HK-2 (cell line): Measurements from ENCODE around the gene NDUFB7.
A peak's percentile ranks its signal among the peaks of the same experiment; 100 is the strongest.
"Not testable (repeated sequence)": the region's sequence is repeated elsewhere in the genome, so short reads cannot be mapped to it uniquely, and the experiment has no call there.

Experiments used
- DNase-seq: peaks from one replicate; pipeline ENCODE4 v3.0.0-alpha.2; 2018; ENCODE audit not compliant: unreplicated experiment

NDUFB7 gene

DNA sequence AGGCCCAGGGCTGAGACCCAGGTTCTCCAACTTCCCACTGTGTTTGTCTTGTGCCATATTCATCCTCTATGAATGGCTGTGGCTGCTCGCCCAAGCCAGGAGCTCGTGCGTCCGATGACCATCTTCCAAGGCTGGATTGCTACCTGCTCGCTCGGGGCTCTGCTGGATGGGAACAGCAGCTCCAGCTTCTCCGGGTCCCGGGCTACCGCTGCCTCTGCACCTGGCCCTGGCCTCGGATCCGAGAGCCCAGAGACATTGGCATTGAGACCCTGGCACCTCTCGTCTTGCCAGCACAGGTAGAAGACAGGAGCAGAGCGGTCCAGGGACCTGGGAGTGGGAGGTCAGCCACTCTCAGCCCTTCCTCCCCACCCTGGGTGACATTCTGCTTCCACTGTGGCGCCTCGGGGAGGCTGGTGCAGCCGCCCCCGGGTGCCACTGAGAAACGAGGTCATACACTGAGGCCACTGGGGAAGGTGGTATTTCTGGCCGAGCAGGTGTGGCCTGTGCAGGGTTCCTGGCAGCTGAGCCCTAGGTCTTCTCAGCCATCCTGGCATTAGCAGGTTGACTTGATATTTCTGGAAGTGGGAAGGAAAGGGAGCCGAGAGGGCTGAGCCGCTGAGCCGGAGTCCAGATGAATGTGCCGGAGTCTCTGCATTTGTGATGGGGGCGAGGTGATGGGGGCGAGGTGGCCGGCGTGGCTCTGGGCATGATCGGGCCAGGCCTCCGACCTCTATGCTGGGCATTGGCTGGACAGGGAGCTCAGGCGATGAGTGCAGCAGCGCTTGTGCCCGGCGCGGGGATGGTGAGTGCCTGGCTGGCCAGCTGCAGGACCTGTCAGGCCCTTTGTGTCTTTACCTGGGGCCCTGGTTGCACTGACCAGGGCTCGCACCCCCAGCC is 18.6 kb downstream of the NDUFB7 start:
- DNase-seq, result no peak

DNA sequence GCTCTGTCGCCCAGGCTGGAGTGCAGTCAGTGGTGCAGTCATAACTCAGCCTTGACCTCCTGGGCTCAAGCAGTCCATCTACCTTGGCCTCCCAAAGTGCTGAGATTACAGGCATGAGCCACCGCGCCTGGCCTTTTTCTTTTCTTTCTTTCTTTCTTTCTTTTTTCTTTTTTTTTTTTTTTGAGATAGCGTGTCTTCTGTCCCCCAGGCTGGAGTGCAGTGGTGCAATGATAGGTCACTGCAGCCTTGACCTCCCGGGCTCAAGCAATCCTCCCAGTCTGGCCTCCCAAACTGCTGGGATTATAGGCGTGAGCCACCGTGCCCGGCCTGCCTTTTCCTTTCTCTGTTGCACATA is 19.9 kb downstream of the NDUFB7 start:
- not testable (repeated sequence) for DNase-seq

DNA sequence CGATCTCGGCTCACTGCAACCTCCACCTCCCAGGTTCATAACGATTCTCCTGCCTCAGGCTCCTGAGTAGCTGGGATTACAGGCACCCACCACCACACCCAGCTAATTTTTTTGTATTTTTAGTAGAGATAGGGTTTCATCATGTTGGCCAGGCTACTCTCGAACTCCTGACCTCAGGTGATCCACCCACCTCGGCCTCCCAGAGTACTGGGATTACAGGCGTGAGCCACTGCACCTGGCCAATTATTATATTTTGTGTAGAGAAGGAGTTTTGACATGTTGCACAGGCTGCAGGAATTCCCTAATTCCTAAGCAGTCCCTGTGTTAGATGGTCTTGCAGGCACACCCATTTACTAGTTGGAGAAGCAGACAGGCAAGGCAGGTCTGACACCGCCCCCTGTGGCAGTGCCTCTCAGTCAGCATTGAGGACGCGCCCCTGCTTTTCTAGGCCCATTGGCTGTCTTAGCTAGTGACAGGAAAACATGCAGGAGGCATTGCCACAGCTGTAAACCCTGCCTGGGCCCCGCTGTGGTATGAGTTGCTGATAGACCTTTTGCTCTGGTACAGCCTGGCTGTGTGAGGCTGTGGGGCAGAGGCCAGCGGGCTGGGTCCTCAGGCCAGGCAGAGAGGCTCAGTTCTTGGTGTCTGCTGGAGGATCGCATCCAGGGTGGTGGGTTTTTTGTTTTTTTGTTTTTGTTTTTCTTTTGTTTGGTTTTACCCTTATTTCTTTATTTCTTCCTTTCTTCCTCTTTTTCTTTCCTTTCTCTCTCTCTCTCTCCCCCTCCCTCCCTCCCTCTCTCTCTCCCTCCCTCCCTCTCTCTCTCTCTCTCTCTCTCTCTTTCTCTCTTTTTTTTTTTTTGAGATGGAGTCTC is 20.5 kb downstream of the NDUFB7 start:
- peak; percentile 78 for DNase-seq

DNA sequence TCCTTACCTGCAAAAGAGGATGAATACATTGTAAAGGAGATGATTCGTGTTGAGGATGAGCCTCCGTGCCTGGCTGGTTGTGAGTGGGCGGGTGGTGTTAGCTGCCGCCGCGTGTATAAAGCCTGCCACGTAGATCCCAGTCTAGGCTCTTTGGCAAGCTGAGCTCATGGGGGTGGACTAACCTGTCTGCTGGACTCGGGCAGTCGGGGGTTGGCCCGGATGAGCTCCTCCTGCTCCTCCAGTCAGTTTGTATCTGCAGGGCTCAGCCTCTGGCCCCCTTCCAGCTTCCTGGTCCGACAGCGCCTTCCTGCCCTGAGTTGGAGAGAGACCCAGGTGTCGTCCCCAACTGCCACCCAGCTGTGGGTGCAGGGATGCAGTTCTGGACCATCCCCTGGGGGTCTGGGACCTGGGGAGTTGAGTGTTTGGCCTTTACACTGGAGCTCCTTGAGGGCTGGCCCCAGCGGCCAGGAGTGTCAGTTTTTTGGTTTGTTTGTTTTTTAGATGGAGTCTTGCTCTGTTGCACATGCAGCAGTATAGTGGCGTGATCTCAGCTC is 21.6 kb downstream of the NDUFB7 start:
- DNase-seq, result peak; percentile 68

DNA sequence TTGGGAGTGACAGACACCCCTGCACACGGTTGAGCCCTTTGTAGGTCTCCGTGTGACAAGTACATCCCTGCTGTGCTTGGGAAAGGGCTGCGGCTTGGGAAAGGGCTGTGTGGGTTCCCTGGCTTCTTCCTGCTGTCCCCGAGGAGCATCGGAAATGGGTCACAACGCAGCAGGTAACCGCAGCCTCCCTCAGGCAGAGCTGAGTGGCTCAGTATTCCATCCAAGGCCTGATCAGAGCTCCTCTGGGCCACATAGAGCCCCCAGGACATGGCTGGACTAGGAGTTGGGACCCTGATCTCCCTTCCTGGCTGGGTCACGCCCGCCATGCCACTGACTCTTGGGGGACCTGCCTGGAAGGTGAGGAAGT is 26.2 kb downstream of the NDUFB7 start:
- DNase-seq, result no peak

DNA sequence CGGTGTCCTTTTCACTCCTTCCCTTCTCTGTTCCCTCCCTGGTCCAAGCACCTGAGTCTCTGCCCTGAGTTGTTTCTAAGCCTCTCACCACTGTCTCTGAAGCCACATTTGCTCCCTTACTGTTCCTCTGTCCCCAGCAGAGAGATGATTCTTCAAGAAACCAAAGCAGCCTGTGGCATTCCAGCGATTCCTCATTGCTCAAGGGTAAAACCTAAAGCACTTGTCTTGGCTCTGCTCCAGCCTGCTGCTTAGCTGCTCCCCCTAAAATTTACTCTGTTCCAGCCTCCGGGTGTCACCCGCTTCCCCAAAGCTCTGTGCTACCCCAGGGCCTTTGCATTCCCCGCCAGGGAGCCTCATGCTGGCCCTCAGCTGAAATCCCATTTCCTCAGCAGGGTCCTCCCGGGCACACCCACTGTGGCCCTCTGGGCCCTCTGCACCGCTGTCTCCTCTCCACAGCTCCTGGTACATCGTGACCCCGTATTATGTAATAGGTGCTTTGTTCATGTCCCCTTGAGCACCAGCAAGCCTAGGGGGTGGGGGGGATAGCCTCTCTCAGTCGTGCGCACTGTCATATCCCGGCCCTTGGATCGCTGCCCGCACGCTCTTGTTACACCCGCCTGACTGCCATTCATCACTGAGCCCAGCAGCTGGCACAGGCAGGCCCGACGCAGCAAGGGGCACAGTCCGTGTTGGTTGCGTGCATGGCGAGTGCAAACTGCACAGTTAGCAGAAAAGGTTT is 26.7 kb downstream of the NDUFB7 start:
- DNase-seq, result no peak

DNA sequence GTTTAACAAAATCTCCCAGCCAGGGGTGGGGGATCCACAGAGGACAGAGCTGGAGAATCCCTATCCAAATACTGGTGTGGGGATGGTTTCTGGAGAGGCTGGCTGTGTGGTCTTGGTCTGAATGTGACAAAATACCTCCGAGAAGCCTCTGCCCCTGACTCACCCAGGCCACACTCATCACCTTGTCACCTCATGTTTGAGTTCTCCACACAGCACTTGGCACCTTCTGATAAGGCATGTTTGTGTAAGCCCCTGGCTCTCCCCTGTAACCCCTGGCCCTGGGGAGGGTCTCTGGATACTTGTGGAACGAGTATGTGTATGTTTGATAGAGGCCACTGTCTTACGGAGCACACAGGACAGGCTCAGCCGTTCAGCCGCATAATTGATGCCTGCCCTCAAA is 27.8 kb downstream of the NDUFB7 start:
- DNase-seq, result no peak

DNA sequence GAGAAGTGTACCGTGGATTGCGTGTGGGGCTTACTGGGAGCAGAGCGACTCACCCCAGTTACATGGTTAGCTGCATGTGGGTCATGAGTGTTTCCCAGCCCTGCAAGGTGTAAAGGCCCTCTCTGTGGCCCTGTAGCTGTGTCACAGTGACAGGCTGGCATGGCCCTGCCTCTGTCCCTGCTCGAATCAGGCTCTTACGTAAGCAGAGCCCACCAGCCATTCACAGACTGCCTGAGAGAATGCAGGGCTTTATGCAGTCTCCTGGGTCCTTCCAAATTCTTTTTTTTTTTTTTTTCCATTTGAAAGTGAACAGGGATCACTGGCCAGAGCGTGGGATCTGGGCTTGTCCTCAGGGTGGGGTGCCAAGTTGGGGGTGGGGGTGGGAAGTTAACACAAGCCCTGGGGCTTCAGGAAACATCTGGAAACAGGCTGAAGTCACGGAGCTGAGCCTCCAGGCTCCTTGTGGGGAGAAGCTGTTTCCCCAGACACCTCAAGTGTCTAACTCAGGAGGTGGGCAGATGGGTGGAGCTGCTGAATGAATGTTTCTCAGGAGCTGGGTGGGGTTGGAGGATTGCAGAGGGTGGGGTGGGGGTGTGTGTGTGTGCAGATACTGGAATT is 29.0 kb downstream of the NDUFB7 start:
- DNase-seq, result no peak

DNA sequence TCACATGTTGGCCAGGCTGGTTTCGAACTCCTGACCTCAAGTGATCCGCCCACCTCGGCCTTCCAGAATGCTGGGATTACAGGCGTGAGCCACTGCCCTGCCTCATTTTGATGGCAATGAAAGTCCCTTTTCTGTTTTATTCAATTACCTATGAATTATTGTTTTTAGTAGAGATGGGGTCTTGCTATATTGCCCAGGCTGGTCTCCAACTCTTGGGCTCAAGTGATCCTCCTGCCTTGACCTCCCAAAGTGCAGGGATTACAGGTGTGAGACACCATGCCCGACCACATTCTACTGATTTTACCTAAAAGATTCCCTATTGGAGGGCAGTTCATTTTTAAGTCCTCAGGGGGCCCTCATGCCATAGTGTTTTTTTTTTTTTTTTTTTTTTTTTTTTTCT is 29.9 kb downstream of the NDUFB7 start:
- DNase-seq, result not testable (repeated sequence)

DNA sequence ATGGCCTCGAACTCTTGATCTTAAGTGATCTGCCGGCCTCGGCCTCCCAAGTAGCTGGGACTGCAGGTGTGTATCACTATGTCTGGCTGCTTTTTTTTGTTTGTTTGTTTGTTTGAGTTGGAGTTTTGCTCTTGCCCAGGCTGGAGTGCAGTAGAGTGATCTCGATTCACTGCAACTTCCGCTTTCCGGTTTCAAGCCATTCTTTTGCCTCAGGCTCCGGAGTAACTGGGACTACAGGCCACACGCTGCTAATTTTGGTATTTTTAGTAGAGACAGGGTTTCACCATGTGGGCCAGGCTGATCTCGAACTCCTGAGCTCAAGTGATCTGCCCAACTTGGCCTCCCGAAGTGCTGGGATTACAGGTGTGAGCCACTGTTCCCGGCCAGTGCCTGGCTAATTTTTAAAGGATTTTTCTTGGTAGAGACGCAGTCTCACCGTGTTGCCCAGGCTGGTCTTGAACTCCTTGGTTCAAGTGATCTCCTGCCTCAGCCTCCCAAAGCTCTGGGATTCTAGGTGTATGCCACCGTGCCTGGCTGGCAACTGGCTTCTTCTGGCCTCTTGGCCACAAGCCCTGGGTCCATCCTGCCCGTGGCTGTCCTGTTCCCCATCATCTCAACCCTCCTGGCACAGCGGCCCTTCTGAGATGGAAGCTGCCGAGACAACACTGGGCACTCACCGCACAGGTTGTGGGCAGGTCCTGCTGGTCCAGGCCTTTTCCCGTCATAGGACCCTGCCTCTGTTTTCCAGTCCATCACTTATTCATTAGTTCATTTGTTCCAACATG is 30.9 kb downstream of the NDUFB7 start:
- no peak for DNase-seq

DNA sequence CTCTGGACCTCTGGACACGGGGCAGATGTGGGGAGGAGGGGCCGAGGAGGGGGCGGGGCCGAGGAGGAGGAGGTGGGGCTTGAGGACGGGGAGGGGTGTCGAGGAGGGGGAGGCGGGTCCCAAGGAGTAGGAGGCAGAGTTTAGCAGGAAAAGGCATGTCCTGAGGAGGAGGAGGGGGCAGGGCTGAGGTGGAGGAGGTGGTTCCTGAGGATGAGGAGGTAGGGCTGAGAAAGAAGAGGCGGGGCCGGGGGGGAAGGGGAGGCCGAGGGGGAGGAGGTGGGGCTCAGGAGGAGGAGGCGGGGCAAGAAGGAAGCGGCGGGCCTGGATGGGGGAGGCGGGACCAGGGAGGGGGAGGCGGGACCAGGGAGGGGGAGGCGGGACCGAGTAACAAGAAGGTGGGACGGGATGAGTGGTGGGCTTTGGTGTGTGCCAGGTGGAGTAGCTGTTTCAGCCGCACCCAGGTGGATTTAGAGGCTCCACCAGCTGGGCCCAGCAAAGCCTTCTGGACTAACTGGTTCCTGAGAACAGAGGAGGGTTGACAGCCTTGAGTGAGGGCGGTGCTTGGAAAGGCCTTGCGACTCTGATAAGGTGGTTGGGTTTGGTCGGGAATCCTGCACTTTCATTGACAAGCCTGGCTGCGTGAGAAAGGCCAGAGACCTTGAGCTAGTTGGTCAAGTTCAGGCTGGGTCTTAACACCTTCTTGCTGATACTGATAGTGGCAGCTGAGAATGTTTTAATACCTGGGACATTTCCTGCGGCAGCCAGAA is 34.8 kb downstream of the NDUFB7 start:
- no peak for DNase-seq

DNA sequence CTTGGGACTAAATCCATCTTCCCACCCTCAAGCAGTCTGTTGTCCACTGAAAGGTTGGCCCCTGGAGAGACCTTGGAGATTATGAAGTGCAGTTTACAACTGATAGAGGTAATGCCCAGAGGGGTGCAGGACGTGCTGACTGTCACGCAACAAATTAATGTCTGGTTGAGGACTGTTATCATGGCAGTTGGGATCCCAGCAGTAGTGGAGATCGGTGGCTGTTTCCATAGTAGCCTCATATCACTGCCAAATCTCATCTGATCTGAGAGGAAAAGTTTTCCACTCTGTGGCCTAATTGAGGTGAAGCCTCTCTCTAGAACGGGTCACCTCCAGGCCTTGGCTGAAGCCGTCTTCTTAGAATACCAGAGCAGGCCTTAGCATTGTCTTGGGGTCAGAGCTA is 38.4 kb downstream of the NDUFB7 start:
- DNase-seq, result no peak

DNA sequence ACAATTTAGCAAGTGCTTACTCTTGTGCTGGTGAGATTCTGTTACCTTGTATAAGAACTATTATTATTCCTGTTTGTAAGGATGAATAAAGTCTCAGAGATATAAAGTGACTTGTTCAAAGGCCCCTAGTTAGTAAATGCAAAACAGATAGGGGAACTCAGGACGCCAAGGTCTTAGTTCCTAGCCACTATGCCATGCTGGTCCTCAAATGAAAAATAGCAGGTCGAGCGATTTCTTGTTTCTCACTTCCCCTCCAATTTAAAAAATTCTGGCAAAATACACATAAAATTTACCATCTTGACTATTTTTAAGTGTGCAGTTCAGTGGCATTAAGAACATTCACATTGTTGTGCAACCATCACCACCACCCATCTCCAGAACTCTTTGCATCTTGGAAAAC is 41.4 kb downstream of the NDUFB7 start:
- no peak for DNase-seq

DNA sequence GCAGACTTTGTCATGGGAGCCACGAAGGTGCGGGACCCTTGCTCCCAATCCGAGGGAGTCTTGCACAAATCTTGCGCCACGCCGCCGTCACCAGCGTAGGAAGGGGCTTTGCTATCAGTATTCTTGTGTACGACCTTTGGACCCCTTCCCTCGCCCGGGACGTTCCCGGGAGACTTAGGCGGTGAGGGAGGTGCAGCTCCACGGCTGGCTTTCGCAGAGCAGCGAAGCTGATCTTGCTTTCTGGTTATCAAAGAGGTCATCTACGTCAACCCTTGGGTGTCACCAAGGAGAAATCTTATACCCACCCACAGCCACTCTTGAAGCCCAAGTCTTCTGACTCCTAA is 41.9 kb downstream of the NDUFB7 start:
- DNase-seq, result no peak

DNA sequence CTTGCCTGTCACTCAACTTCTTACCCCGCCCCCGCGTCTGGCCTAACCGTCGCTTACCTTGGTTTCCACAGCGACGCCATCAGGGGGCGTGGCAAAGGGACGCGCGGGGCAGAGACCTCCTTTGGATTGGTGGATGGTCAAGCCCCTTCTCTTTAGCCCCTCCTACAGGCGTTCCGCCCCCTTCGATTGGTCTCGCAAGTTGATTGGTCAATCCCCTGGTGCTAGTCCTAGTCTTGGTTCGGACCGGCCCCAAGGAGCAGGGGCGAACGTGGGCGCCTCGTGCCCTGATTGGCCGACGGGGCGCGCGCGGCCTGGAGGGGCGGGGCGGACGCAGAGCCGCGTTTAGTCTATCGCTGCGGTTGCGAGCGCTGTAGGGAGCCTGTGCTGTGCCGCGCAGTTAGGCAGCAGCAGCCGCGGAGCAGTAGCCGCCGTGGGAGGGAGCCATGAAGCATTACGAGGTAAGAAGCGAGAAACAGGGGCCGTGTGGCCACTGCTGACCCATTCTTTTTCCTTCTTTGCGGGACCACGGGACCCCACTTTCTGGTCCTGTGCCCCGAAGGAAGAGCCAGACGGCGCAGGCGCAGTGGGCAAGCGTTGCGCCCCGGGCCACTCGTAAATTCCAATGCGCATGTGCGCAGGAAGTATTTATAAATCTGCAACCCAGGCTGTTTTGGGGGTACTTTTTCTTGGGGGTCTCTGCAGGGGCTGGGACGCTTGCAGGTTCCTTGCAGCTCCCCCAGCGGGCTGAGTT is 42.4 kb downstream of the NDUFB7 start, which contains the start of gene TECR:
Gene TECR, plus strand, starts transcription at position 341 of the 751 bp plus-strand sequence. Its CDS starts 103 bp downstream, at position 444.
- peak; percentile 99 for DNase-seq

DNA sequence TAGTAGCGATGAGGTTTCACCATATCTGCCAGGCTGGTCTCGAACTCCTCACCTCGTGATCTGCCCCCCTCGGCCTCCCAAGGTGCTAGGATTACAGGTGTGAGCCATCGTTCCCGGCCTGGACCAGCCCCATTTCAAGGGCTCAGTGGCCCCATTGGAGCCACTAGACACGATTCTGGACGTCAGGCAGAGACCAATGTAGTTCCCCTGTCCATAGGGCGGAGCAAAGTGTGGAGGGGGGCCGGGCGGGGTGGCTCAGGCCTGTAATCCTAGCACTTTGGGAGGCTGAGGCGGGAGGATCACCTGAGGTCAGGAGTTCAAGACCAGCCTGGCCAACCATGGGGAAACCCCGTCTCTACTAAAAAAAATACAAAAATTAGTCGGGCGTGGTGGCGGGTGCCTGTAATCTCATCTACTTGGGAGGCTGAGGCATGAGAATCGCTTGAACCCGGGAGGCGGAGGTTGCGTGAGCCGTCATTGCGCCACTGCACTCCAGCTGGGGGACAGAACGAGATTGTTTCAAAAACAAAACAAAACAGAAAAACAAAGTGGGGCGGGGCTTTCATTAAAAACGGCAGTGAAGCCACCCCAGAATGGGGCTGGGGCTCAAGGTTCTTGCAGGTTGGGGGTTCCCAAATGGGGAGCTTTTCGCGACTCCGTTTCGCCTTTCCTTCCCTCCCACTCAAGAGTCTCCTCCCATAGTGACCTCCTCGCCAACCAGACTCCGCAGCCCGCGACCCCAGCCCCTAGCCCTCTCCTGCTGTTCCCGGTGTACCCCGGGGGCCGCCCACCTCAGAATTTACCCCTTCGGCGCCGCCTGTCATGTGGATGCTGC is 43.2 kb downstream of the NDUFB7 start:
- DNase-seq, result no peak

DNA sequence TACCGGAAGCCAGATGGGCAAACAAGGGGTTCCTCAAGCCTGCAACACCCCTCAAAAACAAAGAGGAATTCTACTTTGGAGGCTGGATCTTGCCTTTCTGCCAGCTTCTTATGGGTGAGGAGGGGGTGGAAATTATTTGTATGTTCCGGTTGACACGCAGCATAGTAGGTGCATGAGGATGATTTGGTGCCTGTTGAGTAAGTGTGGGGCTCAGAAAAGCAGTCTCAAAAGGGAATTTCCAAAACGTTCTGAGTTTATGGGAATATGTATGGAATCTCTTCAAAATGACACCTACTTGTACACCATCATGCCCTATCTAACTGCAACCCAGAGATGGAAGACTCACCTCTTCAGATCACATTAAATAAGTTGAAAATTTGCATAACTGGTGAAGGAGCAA is 45.4 kb downstream of the NDUFB7 start:
- no peak for DNase-seq

DNA sequence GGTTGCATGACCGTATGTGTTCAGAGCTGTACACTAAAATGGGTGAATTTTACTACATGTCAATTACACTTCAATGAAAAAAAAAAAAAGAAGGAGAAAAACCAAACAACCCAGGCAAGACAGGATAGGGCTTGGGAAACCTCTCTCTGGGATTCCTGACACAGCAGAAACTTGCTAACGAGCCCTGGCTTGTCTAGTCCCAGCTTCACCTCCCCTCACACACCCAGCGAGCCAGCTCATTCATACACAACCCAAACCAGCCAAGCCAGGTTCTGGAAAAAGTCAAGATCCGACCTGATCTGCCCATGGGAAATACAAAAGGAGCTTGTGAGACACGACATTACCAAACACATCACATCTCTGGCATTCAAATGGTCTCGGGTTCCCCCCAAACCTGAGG is 46.1 kb downstream of the NDUFB7 start:
- DNase-seq, result no peak
